ENCODE measurements around the gene EAF1.
A peak's percentile ranks its signal among the peaks of the same experiment; 100 is the strongest.
"Not testable (repeated sequence)": the region's sequence is repeated elsewhere in the genome, so short reads cannot be mapped to it uniquely, and the experiment has no call there.

The EAF1 gene

DNA sequence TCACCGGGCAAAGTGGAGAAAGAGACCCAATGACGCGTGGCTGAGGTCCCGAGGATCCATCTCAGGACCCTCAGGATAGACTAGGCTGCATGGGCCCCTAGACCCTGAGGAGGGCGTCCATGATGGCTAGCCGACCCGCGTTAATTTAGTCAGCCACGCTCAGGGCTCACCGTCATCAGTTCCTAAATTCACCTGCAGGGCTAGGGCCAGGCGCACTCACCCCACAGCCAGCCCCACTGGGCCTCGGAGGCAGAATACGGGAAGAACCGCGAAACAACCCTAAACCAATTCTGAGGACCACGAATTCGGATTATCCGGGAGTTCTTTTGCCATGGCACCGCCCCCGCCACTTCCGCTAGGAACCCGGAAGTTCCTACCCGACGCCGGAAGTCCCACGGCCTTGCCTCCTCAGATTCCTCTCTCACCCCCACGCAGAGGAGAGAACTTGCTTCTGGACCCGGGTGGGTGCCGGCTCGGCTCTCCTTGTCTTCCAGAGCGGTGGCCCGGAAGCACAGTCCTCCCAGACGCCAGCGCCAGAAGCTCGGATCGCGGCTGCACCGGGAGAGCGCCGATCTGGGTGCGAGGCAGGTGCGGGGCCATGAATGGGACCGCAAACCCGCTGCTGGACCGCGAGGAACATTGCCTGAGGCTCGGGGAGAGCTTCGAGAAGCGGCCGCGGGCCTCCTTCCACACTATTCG, at the start of gene EAF1, which contains the start of gene METTL6:
TSS of gene EAF1 (plus strand) at position 417 of the 699 bp plus-strand sequence. CDS start at position 599, 182 bp downstream.
TSS of gene METTL6 (minus strand) at position 363 of the 699 bp plus-strand sequence. CDS start 1,033 bp downstream, outside the sequence.
- peak within 1 kb of the TSS; percentile 82 for H3K27ac ChIP-seq
- TF ChIP-seq ZFX (IDR thresholded peaks at IDR 0.05) (peak; percentile 42; the same call in 1 of the 2 replicates), CTCF (conservative IDR thresholded peaks at IDR 0.05) (no peak)

DNA sequence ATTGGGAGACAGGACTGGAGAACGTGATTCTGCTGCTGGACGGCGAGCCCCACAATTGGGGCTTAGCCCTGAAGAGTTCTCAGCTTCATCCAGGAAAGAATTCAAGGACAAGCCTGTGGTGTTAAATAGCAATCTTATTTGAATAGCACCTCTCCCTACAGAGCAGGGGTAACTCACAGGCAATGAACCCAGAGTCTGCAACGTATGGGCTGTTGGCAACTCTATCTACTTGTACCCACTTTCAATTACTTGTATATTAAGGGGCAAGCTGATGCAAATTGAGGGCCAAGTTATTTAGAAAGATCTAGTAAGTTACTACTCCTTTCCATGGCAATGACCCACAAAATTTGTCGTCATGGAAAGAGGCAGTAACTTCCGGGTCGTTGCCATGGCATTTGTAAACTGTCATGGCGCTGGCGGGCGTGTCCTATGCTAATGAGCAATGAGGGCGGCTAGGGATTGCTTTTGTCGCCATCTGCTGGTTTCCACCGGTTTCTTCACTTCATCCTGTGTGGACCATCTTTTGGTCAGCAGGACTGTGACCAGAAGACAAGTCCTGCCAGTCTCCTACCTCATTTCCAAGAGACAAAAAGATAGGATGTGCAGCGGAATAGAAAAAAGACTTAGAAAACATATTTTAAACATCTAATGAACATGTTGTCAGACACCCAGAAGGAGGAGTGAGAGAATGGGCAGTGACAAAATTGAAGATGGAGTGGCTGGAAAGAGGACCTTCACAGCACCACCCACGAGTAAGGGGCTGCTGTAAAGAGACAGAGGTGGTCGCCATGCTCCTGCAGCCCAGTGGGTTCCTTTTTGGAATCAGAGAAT, 49.2 kb upstream of the EAF1 start:
- H3K27ac ChIP-seq = no peak overlapping the region
- no peak for TF ChIP-seq ZFX (IDR thresholded peaks at IDR 0.05)
- TF ChIP-seq CTCF (conservative IDR thresholded peaks at IDR 0.05) = peak; percentile 92

DNA sequence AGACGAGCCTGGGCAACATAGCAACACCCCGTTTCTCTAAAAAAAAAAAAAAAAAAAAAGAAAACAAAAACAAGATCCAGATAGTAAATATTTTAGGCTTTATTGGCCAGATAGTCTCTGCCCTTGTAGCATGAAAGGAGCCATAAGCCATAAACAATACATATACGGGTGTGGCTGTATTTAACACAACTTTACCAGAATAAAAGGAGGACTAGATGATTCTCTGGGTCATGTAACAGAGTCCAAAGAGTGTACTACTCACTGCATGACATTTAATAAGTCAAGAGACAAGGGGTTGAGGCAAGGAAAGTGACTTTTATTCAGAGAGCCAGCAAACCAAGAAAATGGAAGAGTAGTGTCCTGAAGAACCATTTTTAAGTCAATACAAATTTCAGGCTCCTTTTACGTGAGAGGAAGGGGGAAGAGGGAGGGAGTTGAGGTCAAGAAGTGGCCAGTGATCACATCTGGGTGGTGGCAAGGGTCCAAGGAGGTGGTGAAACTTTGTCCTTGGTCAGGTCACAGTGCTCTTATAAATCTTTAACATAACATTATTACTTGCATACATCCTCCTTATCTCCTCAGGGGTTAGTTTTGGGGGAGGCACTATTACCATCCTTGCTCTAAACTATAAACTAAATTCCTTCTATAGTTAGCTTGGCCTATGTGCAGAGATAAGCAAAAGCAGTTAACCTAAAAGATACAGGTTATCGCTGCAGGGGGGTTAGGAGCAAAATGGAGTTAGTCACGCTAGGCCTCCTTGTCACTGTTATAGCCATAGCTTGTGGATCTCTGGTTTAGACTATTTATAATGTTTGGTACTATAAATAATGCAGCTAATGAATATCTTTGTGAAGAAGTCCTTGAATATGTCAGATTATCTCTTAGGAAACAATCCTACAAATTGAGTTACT, 46.2 kb upstream of the EAF1 start:
- no peak overlapping the region for H3K27ac ChIP-seq
- TF ChIP-seq CTCF (conservative IDR thresholded peaks at IDR 0.05) = no peak
- TF ChIP-seq ZFX (IDR thresholded peaks at IDR 0.05) = no peak

DNA sequence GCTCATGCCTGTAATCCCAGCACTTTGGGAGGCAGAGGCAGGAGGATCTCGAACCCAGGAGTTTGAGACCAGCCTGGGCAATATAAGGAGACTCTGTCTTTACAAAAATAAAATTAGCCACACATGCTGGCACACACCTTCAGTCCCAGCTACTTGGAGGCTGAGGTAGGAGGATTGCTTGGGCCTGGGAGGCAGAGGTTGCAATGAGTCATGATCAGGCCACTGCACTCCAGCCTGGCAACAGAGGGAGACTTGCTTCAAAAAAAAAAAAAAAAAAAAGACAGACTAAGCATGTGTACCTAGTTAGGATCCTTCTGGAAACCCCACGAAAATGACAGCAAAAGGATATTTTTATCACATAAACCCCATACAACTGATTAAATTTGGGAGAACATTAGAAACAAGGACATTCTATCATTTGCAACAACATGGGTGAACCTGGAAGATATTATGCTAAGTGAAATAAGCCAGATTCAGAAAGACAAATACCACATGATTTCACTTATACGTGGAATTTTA, 44.9 kb upstream of the EAF1 start:
- TF ChIP-seq ZFX (IDR thresholded peaks at IDR 0.05) (no peak), CTCF (conservative IDR thresholded peaks at IDR 0.05) (no peak)
- H3K27ac ChIP-seq = no peak overlapping the region

DNA sequence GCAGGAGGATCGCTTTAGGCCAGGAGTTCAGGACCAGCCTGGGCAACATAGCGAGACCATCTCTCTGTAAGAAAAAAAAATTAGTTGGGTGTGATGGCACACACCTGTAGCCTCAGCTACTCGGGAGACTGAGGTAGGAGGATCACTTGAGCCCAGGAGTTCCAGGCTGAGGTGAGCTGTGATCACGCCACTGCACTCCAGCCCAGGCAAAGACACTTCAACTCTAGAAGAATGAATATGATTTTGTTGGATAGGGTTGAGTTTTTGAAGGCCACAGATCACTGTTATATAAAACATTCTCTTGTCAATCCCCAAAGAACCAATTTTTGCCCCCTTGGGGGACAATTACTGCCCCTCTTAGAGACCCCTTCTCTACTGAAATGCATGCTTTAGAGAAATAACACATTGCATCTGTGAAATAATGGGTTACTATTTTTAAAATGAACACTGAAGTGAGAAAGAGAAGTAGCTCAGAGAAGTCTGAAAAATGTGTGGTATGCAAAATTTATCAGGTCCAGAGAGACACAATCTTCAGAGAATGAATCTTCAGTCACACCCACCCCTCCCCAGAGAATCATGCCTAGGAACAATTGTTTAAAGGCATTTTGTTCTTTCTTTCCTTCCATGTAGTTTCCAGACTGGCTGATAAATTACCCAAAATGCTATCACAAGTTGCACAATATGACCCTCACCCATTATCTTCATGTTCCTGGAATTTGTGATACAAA, 42.7 kb upstream of the EAF1 start:
- H3K27ac ChIP-seq = no peak overlapping the region
- no peak for TF ChIP-seq ZFX (IDR thresholded peaks at IDR 0.05)
- no peak for TF ChIP-seq CTCF (conservative IDR thresholded peaks at IDR 0.05)

DNA sequence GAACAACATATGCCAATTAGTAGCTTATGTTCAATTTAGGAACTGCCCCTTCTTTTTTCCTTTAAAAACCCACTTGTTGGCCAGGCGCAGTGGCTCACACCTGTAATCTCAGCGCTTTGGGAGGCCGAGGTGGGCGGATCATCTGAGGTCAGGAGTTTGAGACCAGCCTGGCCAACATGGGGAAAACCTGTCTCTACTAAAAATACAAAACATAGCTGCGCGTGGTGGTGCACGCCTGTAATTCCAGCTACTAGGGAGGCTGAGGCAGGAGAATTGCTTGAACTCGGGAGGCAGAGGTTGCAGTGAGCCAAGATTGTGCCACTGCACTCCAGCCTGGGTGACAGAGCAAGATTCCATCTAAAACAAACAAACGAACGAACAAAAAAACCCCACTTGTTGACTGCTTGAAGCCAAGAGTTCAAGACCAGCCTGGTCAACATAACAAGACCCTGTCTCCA, 42.1 kb upstream of the EAF1 start:
- not testable (repeated sequence) for H3K27ac ChIP-seq

Data from C4-2B (cell line).